HTR-8/SVneo (cell line): Measurements from ENCODE around the gene RUVBL2.

Experiments
- DNase-seq: peaks from one replicate; pipeline ENCODE4 v3.0.0; 2011; ENCODE audit warnings: low spot score, mixed read lengths; ENCODE audit not compliant: insufficient read length
- FAIRE-seq: peaks from 2 replicates; lab custom pipeline; 2011; peaks lifted over from hg19 to GRCh38; lab: Jason Lieb, UNC

Gene RUVBL2

DNA sequence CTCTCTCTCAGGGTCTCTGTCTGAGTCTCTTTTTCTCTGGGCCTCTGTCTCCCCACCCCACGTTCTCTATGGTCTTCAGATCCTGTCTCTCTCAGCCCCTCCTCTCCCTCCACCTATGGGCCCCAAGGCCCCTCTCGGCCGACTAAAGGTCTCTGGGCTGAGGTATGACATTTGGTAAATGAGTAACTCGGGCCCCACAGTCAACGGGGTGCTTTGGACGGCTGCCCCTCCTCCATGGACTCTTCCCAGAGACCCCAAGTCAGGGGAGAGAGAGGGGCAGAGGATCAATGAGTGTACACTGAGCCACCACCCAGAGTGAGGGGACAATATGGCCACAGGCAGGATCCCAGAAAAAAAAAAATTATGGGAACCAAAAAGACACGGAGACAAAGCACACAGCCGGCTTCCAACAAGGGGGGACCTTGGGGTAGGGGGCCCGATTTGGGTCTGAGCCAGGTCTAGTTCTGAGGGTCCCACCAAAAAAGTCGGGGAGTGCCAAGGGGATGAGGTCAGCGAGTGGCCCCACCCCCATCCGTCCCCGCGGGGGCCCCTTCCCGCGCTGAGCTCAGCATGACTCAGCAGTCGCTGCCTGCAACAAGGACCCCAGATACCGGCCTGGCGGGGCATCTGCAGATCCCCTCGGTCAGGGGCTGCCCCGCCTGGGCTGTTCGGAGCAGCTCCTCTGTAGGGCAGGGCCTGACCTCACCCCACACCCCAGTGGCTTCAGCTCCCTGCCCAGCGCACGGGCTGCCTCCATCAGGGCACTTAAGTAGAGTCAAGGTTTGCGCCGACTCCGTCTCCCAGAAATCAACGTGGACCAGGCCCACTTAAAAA lies 30.1 kb upstream of the RUVBL2 start:
- FAIRE-seq (peak; percentile 49), DNase-seq (peak; percentile 84)

GRCh38 chr19:48964205-48965039 lies 29.3 kb upstream of the RUVBL2 start:
- no peak for FAIRE-seq
- no peak for DNase-seq

- peak; percentile 90 for FAIRE-seq
- DNase-seq, result peak; percentile 96
Measured at GRCh38 chr19:48965040-48965805, 28.5 kb upstream of the RUVBL2 start, which contains the start of gene FTL. TSS of gene FTL (plus strand) at chr19:48965309. CDS start at chr19:48965508, 199 bp downstream.

- no peak for DNase-seq
- FAIRE-seq, result peak; percentile 76
Measured at GRCh38 chr19:48965806-48966540, 27.7 kb upstream of the RUVBL2 start.

DNA sequence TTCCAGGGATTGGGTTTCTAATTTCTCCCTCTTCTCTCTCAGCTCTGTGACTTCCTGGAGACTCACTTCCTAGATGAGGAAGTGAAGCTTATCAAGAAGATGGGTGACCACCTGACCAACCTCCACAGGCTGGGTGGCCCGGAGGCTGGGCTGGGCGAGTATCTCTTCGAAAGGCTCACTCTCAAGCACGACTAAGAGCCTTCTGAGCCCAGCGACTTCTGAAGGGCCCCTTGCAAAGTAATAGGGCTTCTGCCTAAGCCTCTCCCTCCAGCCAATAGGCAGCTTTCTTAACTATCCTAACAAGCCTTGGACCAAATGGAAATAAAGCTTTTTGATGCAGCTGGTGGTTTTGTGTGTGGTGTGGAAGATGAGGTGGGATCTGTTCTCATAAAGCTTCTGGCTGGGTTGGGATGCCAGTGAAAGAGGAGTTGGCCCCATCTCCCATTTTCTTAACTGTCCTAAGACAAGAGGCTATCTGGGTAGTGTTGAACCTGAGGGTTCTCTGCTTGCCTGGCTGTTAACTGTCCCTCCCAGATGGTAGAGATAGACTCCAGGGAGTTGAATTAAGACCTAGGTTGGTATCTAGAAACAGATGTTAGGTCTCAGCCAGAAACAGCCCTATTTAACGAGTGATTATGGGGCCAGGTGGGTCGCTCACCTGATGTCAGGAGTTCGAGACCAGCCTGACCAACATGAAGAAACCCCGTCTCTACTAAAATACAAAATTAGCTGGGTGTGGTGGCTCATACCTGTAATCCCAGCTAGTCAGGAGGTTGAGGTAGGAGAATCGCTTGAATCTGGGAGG lies 26.9 kb upstream of the RUVBL2 start:
- DNase-seq (no peak), FAIRE-seq (no peak)

DNA sequence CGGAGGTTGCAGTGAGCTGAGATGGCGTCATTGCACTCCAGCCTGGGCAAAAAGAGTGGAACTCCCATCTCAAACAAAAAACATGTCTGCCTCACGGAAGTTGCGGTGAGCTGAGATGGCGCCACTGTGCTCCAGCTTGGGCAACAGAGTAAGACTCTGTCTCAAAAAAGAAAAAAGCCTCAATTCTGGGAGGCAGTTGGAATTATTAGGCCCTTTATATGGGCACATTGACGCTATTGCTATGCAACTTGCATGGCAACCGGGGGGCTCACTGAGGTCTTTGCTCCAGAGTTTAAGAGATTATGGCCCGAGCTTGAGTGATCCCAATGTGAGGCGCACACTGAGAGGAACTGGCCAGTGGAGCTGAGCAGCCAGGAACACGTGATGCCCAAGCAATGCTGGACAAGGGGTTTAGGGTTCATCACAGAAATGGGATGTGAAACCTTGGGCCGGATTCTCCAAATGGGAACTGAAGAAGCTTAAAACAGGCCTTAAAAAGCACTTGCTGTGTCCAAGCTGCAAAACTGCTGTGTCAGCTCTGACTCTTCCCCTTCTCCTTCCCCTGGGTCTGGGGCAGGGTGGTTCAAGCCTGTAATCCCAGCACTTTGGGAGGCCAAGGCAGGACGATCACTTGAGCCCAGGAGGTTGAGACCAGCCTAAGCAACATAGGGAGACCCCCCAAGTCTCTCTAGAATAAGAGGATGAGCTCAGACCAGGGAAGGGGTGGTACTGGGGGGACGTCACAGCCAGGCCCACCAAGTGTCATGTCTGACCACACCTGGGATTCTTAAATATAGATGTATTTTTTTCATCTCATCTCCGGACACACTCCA lies 26.1 kb upstream of the RUVBL2 start:
- FAIRE-seq (no peak), DNase-seq (no peak)

DNA sequence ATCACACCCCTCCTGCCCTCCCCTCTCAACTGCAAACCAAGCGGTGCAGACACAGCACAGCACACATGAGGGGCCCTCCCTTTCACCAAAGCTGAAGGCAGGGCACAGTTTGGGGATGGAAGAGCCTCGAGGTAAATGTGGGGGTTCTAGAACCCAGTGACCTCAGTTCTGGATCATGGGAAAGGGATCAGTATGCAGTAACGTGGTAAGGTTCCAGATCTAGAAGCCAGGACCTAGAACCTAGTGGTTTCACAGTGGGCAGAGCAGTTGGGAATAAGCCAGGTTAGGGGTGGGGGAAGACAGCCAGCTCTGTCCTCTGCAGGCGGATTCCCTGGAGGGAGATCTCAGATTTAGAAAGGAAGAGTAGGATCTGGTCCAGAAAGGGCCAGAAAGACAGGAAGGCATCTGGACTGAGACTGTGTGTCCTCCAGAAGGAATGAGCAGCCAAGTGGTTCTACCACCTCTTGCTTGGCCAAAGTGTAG lies 25.5 kb upstream of the RUVBL2 start:
- FAIRE-seq (no peak), DNase-seq (no peak)

DNA sequence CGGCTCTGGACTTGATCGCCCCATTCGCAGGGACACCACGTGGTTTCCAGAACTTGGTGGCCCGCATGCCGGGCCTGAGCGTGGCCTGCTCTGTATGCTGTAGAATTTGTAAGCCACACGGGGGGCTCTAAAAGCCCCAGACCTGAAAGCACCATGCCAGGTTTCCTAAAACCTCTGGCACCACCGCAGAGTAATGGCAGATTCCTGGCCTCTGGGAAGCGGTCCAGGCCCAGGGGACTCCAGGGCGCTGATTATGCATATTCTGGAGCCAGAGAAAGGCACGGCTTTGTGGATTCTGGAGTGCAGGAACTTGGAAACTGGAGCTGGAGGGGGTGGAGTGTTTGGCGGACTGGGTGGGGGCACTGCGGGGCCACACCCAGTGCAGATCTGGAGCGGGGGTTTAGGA lies 24.9 kb upstream of the RUVBL2 start:
- no peak for FAIRE-seq
- no peak for DNase-seq

GRCh38 chr19:48969276-48970138 lies 24.2 kb upstream of the RUVBL2 start:
- no peak for FAIRE-seq

GRCh38 chr19:48970139-48970766 lies 23.4 kb upstream of the RUVBL2 start:
- no peak for DNase-seq

More at GRCh38 chr19:48969276-48970138, 24.2 kb upstream of the RUVBL2 start:
- DNase-seq, result no peak

GRCh38 chr19:48970923-48971395 lies 22.7 kb upstream of the RUVBL2 start:
- DNase-seq, result peak; percentile 72
- FAIRE-seq, result no peak

More at GRCh38 chr19:48970139-48970766, 23.4 kb upstream of the RUVBL2 start:
- FAIRE-seq, result no peak

GRCh38 chr19:48975947-48976847 lies 17.5 kb upstream of the RUVBL2 start:
- no peak for DNase-seq
- no peak for FAIRE-seq

DNA sequence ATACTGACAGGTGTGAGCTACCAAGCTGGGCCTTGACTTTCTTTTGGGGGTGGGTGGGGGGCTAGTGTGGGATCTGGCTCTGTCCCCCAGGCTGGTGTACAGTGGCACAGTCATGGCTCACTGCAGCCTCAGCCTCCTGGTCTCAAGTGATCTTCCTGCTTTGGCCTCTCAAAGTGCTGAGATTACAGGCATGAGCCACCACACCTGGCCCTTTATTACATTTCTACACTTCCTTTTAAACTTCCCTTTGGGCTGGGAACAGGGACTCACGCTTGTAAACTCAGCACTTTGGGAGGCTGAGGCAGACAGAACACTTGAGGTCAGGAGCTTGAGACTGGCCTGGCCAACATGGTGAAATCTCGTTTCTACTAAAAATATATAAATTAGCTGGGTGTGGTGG lies 16.6 kb upstream of the RUVBL2 start:
- FAIRE-seq, result no peak
- no peak for DNase-seq

GRCh38 chr19:48982280-48982679 lies 11.4 kb upstream of the RUVBL2 start:
- FAIRE-seq, result no peak
- no peak for DNase-seq

DNA sequence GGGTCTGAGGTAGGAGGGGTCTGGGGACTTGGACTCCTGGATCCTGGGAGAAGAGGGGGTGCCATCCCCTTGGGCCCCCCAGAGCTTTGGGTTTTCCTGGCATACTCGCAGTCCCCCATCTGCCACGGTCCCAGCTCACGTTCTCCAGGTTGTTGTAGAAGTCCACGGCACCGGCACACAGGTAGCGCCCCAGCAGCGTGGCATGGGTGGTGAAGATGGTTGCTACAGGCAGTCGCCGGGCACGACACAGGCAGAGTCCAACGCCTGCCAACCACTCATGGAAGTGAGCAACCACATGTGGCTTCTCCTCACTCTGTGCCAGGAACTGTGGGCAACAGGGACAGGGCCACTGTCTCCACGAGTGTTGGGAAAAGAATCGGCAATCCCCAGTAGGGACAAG lies 8.0 kb upstream of the RUVBL2 start:
- peak; percentile 28 for FAIRE-seq
- DNase-seq, result no peak
